Hematopoietic multipotent progenitor cell treated with erythropoietin and hydrocortisone succinate and interleukin-3 and kit ligand, for 6 days (in vitro differentiated cells): ENCODE data around the gene TSPAN5.

Experiments used
- DNase-seq: peaks from one replicate; pipeline ENCODE4 v3.0.0-alpha.2; 2015

TSPAN5 gene

DNA sequence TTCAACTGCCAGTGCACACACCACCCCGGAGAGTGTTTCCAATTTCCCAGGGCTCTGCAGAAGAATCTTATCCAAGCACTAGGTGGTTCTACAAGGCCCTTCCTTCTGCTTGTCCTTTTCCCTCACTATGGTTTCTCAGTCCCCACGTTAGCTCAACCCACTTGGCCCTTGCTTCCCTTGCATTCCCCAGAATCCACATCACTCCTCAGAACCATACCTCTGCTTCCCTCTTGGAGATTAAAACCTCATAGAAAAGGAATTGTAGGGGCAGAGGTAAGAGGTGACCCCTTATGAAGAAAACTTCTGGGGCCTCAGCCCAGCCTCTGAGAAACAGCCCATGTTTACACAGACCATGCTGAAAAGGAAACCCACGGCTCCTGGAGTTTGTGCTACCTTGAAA, 42.4 kb downstream of the TSPAN5 start:
- DNase-seq = no peak

DNA sequence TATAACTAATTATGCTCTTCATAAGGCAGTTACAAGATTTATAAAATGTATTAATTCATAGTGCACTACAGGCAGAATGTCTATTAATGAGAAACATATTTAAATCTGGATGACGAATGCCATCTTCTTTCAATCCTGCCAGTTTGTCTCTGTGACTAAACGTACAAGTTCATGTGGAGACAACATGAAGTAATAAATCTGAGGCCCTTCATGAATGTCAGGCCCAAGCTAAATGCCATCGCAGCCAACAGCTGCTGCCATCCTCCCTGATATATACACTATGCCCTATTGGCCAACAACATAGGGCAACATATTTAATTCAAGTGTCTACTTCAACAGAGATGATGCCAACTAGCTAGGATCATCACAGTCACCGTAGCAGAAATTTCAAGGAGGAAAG, 43.7 kb downstream of the TSPAN5 start:
- DNase-seq = no peak

DNA sequence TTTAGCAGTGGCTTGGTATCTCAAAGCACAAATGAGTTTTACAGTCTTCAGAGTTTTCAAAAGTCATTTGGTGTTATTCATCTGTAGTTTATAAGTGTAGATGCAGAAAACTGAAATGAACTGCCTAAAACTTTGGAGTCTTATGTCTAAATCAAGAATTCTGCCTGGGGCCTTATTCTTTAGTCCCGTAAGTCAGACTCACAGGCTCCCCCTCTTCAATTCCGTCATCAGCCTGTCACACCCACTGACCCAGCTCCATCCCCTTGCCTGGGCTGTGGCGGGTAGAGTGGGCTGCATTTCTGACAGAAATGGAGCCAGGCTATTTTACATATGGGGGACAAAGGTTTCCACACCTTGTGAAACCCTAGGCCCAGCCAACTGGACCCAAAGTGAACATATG, 44.3 kb downstream of the TSPAN5 start:
- DNase-seq = no peak

DNA sequence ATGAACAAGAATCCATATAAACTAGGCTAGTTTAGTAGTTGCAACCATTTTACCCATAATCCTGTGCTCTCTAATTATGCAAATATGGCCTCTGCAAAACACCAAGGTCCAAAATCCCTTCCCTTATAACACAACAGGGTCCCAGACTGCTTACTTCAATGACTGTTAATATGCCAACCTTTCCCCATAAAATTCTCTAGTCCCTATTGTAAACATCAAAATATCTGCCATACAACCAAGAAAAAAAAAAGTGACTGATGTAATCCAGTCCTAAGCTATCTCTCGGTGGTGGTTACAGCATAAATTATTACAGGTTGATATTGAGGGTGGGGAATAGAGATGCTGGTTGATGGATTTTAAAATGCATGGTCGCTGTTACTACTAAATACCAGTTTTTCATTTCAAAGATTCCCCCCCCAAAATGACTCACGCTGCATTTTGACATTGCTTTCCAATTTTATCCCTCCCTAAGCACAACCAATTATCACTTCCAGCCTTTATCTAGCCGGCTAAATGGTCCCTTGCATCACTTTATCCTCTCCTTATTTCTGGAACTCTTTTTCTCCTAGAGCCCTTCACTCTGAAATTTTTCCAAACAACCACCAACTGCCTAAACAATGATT, 44.8 kb downstream of the TSPAN5 start:
- no peak for DNase-seq

DNA sequence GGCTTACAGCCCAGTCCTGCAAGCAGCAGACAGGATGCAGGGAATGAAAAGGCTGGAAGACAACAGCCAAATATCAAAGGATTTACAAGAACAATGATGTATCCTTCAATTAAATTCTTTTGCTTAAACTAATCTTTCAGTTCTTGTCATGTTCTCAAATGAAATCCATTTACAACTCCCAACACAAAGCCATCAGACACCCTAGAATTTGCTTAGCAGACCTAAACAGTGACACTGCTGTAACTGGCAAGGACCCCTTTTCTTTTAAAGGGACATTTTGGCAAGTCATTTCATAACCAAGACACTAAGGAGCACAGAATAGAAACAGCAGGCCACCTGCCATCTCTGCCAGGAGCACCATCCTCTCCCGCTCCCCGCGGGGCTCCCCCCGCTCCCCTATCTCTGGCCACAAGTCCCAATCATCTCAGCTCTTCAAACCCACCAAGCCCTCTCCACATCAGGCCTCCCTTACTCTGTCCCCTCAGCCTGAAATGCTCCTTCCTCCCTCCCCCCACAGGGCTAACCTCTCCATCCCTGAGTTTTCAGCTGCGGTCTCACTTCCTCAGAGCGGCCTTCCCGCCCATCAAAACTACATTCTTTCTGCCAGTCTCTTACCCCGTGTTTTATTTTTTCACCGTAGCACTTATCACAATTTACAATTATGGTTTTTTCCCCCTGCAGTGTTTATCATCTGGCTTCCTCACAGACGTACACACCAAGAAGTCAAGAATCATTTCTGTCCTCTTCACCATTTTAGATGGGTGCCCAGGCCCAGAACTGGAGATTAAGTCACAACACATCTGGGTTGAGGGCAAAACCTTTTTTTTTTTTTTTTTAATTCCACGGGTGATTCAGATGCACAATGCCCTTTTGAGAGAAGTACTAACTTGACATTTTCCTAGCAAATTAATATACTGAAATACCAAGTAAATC, 45.8 kb downstream of the TSPAN5 start:
- peak; percentile 38 for DNase-seq

DNA sequence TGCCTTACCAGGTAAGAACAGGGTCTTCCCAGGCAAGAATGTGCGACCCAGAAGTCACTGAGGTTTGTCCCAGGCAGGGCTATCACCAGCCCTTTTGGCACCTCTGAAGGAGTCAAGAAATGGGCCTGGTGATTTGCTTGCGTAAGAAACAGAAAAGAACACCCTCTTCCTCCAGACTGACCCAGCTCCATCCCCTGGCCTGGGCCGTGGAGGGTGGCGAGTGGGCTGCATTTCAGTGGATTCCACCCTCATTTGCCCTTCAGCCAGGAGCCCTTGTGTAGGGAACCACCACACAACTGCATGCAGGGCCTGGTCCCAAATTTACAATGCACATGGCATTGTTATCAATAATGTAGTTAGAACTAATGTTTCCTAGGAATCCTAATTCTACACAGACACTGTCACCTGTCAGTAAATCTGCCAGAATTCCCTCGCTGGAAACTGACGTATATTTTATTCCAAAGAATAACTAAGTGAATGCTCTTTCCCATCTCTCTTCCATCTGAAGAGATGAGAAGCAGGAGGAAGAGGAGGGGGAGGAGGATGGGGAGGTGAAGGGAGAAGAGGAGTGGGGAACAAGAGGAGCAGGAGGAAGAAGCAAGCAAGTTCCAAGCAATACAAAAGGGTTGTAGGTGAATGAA, 46.6 kb downstream of the TSPAN5 start:
- DNase-seq = no peak

DNA sequence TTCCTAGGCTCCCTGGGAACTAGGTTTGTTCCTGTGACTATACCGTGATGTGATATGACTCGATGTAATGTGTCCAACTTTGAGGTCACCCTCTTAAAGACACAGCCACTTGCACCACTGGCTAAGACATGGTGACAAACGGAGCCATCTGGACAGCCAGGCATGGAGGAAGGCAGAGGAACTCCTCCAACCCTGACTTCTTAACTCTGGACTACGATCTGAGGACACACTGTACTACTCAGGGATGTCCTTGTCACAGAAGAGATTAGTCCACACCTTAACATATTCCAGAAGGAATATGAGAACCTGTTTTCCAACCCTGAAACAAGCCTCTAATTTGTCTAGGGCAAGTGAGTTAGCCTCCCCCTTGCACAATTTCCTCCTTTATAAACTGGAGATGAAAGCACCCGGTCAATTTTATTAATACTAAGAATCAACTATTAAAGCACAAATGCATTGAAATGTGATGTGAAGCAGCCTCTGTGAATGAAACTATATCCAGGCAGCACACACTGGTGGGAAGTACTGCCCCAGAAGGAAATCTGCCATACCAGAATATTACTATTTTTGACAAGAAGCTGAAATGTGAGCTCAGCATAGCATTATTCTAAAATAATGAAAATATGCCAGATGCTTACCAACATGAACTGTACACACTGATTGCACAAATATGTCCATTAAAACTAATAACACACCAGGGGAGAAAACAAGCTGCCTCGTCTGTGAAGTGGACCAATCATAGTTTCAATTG, 47.3 kb downstream of the TSPAN5 start:
- no peak for DNase-seq

DNA sequence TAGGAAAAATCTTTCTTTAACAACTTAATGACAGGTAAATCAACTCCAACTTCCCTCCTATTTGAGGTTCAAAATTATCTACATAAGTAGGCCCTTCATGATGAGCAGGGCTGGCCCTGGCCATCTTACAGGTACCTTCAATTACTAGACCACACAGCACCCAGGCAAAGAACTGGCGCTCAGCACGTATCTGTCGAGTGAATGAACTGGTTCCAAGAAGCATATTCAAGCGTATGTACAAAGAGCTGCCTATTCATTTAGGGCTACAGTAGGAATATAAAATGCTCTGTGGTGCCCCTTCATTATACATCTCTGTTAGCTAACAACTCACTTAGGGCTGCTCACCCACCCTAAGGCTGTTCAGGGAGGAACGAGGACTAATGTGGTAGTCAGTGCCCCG, 48.0 kb downstream of the TSPAN5 start:
- no peak for DNase-seq

DNA sequence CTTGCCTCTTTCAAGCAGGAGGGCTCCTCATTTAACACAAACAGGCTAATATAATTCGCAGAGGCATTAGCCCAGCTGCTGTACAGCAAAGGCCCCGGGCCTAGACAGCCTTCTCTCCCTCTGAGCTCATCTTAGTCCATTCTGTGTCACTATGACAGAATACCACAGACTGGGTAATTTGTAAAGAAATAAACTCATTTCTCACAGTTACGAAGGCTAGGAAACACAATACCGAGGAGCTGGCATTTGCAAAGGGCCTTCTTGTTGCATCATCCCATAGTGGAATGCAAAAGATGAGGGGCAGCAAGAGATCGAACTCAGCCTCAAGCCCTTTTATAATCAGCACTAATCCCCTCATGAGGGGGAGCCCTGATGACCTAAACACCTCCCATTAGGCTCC, 48.5 kb downstream of the TSPAN5 start:
- no peak for DNase-seq

DNA sequence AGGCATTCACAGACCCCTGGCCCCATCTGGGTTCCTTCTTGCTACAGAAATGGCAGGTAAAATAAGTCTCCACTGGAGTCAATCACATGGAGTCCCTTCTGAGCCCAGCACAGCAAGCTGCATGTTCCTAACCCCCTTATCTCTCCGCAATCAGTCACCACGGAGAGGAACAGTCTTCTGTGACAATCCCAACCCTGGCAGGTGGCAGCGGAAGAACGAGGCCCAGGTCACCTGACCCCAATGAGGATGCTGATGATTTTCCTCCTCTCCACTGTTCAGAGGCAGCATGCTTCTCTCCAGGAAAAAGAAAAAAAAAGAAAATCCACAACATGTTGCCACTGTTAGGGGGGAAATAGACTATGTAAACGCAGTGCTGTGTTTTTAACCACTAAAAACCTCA, 50.1 kb downstream of the TSPAN5 start:
- no peak for DNase-seq

DNA sequence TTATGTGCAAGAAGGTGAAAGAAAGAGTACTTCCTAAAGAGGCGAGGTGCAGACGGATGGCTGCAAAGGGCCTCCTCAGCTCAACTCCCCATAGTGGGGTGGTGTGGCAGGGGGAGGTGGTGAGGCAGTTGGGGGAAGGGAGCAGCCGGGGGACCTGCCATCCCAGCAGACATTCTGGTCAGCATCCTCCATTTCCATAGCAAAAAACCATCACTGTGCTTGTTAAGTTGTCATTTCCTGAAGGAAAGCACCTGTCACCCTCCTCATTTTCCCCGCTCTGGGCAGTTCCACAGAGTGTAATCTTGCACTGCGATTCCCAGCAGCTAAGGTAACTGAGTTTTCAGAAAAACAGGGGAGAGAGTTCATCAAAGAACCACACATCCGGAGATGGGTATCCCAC, 51.5 kb downstream of the TSPAN5 start:
- DNase-seq = no peak

DNA sequence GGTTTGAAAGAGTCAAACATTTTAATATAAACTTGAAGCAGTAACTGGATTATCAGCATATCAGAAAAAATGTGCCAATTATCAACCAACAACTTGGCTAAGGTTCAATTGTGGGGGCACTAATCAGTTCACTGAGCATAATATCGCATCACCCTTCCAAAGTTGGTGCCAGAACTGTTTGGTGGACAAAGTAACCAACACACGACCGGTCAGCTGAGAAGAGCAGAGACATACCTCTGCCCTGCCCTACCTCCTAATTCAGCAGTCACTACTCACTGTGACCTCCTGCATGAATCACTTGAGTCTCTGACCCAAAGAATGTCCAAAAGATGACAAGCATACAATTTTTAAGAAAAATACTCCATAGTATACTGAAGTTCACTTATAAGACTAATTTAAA, 53.2 kb downstream of the TSPAN5 start:
- no peak for DNase-seq

DNA sequence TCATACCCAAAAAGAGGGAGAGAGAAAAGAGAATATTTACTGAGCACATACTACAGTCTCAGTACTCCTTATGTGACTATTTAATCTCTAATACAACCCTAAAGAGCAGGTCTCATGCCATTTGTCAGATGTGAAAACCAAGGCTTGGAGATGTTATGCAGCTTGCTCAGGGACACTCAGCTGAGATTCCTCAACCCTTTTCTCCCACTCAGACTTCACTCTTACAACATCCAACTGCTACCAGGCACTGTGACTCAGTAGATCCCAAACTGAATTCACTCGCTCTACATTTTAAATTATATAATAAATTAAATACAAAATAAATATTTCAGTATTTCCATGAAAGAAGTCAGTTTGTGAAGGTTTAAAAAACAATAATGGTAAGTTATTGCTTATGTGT, 53.7 kb downstream of the TSPAN5 start:
- DNase-seq = no peak

DNA sequence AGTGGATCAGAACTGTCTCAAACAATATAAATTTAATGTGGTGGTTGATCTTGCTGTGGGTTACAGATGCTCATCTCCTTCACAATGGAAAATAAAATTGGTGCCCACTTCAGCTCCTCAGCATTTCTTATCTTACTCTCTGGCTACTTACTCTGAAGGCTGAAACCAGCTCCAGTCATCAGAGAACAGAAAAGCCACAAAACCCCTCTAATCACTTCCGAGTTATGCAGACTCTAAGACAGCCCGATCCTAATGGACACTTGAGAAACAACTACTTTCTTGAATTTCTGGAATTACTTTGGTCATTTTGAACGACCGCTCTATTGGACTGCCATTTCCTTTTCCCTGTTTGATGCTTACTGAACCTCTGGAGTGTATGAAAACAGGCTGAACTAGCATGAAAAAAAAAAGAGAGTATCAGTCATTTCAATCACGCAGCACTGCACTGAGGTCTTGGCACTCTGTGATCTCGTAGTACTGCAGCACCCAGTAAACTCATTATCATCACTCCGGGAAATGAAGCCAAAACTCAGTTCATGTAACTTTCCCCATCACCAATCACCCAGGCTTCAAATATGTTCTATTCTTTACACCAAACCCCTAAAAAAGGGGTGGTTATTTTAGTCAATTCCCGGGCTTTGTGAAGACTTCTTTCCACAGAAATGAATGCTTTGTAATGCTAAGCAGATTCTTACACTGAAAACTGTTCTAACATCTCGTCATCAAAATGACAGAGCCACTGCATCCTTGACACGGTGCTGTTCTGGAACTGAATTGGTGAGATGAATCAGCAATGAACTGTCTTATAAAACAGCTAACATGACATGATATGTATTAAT, 54.5 kb downstream of the TSPAN5 start:
- DNase-seq = no peak

DNA sequence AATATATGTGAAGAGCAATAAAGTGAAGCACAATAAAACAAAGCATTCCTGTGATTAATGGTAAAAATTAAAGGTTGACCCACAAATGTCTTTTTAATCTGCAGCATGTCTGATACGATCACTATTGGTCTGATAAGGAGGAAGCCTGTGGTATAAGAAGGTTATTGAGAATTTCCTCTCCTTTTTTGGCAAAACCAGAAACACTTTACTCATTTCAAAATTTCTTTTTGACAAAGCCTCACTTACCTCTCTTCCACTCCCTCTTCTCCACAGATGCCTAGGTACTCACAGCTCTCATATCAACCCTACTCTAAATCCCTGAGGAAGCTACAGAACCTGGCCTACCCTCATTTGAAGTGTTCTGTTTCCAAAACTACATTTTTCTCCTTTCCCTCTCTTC, 56.1 kb downstream of the TSPAN5 start:
- no peak for DNase-seq

DNA sequence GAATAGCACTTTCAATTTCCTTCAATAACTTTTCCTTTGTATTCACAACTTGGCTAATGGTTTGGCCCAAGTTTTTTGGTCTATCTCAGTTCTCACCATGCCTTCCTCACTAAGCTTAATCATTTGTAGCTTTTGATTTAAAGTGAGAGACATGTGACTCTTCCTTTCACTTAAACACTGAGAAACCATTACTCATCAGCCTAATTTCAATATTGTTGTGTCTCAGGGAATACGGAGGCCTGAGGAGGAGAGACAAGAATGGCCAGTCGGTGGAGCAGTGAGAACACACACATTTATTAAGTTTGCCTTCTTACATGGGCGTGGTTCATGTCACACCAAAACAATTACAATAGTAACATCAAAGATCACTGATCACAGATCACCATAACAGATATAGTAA, 56.7 kb downstream of the TSPAN5 start:
- DNase-seq = no peak

DNA sequence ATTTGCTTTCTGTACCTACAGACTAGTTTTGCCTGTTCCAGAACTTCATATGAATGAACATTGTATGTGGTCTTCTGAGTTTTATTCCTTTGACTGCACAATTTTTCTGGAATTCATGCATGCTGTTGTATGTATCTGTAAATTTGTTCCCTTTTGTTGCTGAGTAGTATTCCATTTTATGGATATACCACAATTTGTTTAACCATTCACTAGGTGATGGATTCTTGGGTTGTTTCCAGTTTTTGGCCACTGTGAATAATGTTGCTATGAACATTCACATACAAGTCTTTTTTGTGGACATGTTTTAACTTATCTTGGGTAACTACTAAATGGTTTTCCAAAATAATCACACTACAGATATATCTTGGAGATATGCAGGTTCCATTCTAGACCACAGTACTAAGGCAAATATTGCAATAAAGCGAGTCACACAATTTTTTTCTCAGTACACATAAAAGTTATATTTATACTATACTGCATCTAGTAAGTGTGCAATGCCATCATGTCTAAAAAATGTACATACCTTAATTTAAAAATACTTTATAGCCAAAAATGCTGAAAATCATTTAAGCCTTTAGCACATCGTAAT, 58.7 kb downstream of the TSPAN5 start:
- no peak for DNase-seq

DNA sequence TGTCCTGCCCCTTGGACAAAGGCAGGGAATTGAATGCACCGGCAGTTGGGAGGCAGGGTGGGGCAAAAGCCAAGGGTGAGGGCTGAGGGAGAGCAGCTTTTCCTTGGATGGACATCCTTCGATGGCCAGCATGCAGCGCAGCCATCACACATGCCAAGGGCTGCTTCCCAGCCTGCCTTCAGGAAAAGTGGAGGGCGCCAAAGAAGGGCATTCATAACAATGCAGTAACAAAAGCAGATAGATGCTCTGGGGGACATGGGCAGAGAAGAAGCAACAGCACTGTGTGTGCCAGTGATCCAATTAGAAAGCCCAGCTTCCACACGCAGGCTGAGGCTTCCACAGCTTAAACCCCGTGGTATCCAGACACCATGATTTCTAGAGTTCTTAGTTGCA, 71.5 kb downstream of the TSPAN5 start:
- DNase-seq = no peak

DNA sequence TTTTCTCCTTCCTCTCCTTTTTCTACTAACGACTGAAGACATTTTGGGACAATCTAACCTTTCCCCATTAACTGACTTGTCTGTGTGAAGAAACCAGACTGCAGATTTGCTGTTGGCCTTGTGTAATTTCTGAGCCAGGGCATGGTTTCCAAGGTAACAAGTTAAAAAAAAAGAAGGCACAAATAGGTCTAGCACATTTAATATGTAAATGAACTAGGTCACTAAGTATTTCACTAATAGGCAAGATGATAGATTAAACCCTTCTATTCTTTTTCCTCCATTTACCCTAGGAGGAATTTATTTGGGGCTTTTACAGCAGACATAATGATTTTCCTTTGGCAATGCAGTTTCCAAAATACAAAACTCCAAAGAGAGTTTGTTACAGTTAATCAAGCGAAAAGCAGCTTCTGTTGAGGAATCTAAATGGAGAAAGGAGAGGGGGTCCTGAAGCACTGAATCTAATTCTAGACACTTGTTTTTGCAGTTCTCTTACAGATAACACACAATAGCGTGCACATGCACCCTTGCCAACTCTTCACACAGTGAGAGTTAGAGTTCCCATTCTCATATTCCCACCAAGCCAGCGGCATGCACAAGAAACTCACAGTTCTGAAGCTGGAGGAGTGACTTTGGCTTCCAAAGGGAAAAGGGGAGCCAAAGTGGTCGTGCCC, 72.0 kb downstream of the TSPAN5 start:
- DNase-seq = no peak

DNA sequence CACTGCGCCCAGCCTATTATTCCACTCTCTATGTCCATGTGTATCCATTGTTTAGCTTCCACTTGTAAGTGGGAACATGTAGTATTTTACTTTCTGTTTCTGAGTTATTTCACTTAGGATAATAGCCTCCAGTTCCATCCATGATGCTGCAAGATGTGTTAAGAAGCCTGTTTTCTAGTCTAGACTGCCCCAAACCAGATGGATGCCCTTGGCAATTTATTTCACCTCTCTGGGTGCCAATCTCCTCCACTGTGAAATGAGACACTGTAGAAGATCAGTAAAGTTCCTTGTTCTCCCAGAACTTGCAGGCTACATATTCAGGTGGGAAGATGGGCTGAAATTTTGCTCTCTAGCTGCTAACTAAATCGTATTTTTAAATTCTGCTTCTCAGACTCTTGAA, 72.8 kb downstream of the TSPAN5 start:
- DNase-seq = no peak

DNA sequence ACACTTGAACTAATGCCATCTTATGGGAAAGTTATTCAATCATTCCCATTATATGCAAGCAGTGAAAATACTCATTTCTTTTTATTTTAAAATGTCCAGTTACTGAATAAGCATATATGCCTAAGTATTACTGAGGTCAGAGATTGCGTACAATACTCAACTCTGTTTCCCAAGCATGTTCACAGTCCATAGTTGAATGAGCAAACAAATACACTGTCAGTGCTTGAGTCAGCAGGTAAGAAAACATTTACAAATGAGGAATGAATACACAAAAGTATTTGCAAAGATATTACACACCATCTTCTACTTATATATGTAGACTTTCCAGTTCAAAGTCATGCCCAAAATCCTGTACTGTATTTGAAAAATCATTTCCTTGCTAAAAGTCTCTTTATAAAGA, 74.1 kb downstream of the TSPAN5 start:
- no peak for DNase-seq
